GM19043 (cell line): ENCODE results near the gene GAN.
"Not testable (repeated sequence)": the region's sequence is repeated elsewhere in the genome, so short reads cannot be mapped to it uniquely, and the experiment has no call there.

Experiments
- ATAC-seq: cut with Tn5 transposase; IDR thresholded peaks from one replicate; pipeline ENCODE4 v1.9.1; 2021; ENCODE audit warnings: low read depth; ENCODE audit not compliant: unreplicated experiment

Gene GAN

GRCh38 chr16:81421536-81421935 is 106.8 kb downstream of the GAN start:
- ATAC-seq, result no peak

- not testable (repeated sequence) for ATAC-seq
These were observed 107.4 kb downstream of the GAN start for GRCh38 chr16:81422153-81422552.

GRCh38 chr16:81424771-81425170 is 110.0 kb downstream of the GAN start:
- ATAC-seq, result peak; percentile 57

GRCh38 chr16:81427219-81427618 is 112.5 kb downstream of the GAN start:
- no peak for ATAC-seq

GRCh38 chr16:81429045-81429521 is 114.3 kb downstream of the GAN start:
- no peak for ATAC-seq

- no peak for ATAC-seq
These were observed 117.0 kb downstream of the GAN start for GRCh38 chr16:81431554-81432353.

- ATAC-seq, result no peak
These were observed 118.3 kb downstream of the GAN start for GRCh38 chr16:81432937-81433557.

- no peak for ATAC-seq
These were observed 120.3 kb downstream of the GAN start for GRCh38 chr16:81435103-81435502.

- no peak for ATAC-seq
These were observed 120.8 kb downstream of the GAN start for GRCh38 chr16:81435567-81435966.

- no peak for ATAC-seq
These were observed 121.6 kb downstream of the GAN start for GRCh38 chr16:81436386-81436785.

GRCh38 chr16:81437865-81438264 is 123.1 kb downstream of the GAN start:
- ATAC-seq, result no peak
